Fibroblast of skin of left quadriceps (primary cell): ENCODE data around the gene KIRREL3.

Experiments used
- DNase-seq, 2 experiments: peaks; one replicate each; pipeline ENCODE4 v3.0.0-alpha.2; 2013; ENCODE audit warnings: low read depth in 2 of 2

KIRREL3 gene

DNA sequence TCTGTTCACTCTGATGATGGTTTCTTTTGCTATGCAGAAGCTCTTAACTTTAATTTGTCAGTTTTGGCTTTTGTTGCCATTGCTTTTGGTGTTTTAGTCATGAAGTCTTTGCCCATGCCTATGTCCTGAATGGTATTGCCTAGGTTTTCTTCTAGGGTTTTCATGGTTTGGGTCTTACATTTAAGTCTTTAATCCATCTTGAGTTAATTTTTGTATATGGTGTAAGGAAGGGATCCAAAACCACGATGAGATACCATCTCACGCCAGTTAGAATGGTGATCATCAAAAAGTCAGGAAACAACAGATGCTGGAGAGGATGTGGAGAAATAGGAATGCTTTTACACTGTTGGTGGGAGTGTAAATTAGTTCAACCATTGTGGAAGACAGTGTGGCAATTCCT, 48.0 kb downstream of the KIRREL3 start:
- peak in 1 of 2 experiments; percentile 32 for DNase-seq

- DNase-seq: no peak
Observed at GRCh38 chr11:126951465-126951864, 49.1 kb downstream of the KIRREL3 start.

- DNase-seq: peak; percentile 38 to 45
Observed at GRCh38 chr11:126949066-126949891, 51.3 kb downstream of the KIRREL3 start.

GRCh38 chr11:126948563-126948962, 52.0 kb downstream of the KIRREL3 start:
- no peak for DNase-seq

- DNase-seq: no peak
Observed at GRCh38 chr11:126945319-126945718, 55.3 kb downstream of the KIRREL3 start.

- DNase-seq: no peak
Observed at GRCh38 chr11:126943316-126943715, 57.3 kb downstream of the KIRREL3 start.

GRCh38 chr11:126942146-126942545, 58.4 kb downstream of the KIRREL3 start:
- DNase-seq: no peak

GRCh38 chr11:126939552-126939951, 61.0 kb downstream of the KIRREL3 start:
- no peak for DNase-seq

DNA sequence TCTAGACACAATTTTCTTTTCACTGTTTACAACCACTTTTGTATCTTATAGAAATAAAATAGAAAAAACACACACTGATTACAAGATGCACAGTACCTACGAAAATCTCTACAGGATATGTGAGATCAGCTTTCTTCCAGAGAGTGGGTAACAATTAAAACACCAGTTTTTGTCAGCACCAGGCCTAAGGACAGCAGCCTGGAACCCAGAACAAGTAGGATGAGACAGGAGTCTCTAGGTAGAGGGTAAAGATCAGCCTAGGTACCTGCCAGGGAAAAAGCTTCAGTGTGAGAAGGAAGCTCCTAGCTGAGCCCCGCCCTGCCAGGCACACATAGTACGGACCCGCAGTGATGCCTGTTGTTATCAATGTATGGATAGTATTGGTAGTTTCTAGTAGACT, 61.9 kb downstream of the KIRREL3 start:
- no peak for DNase-seq

- no peak for DNase-seq
Observed at GRCh38 chr11:126930091-126930841, 70.3 kb downstream of the KIRREL3 start.

- peak; percentile 79 to 80 for DNase-seq
Observed at GRCh38 chr11:126929179-126930061, 71.2 kb downstream of the KIRREL3 start.

GRCh38 chr11:126927623-126928022, 72.9 kb downstream of the KIRREL3 start:
- no peak for DNase-seq

GRCh38 chr11:126926376-126926791, 74.2 kb downstream of the KIRREL3 start:
- DNase-seq: no peak

- DNase-seq: no peak
Observed at GRCh38 chr11:126925321-126926093, 75.1 kb downstream of the KIRREL3 start.

- no peak for DNase-seq
Observed at GRCh38 chr11:126924376-126925040, 76.1 kb downstream of the KIRREL3 start.

GRCh38 chr11:126920833-126921232, 79.7 kb downstream of the KIRREL3 start:
- DNase-seq: no peak

- no peak for DNase-seq
Observed at GRCh38 chr11:126919147-126919823, 81.3 kb downstream of the KIRREL3 start.

DNA sequence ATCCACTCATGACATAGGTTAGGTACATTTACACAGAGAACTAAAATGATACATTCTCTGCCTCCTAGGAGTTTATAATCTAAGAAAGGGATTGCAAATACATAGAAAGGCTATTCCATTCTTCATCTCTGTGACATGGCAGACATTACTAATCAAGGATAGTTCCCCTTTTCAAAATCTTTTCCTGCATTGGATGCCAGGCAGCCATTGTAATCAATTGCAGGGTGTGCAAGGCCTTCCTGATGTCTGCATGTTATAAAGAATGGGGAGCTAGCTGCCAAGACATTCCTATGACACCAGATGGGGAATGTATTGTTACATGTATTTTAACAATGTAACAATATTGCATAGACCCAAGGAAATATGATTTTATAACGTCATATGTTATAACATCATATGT, 82.0 kb downstream of the KIRREL3 start:
- peak; percentile 65 to 67 for DNase-seq

- peak; percentile 97 for DNase-seq
Observed at GRCh38 chr11:126917531-126918204, 82.9 kb downstream of the KIRREL3 start.
